Measurements from ENCODE around the gene METTL16. TPM values are rescaled to one million over a fixed set of nuclear protein-coding genes. Genes with fewer than 3 reads are reported as not detected.

METTL16 gene
- total and polyA plus RNA-seq, 4 donors: 4.1 to 8.9 (median 6.6) TPM

DNA sequence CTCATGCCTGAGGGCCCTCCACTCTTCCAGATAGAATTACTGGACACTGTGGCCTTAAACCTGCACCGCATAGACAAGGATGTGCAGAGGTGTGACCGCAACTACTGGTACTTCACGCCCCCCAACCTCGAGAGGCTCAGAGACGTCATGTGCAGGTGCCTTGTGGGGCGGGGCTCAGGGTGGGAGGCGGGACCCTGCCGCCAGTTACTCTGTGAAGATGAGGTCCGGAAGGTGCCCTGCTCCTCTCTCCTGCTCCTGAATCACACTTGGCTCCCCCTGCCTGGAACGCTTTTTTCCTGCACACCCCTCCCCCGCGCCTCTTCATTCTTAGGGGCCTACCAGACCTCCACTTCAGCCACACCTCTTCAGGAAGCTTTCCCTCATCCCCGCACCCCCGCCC lies 135.6 kb downstream of the METTL16 start:
- no peak for DNase-seq (ENCODE audit: low spot score)
- peaks cover 1 to 38% (median 6%) of the 10 kb centered on the region in 4 donors for H3K36me3 ChIP-seq (ENCODE audit: control insufficient read depth in 4 of 4, insufficient read depth in 3 of 4, low read depth in 1 of 4, low read length in 3 of 4)
- TF ChIP-seq TAF1 (conservative IDR thresholded peaks at IDR 0.05) (no peak), RAD21 (IDR thresholded peaks at IDR 0.05) (no peak), HNF4A (conservative IDR thresholded peaks at IDR 0.05) (no peak), EGR1 (IDR thresholded peaks at IDR 0.05; ENCODE audit: low read depth in 2 of 2) (no peak), YY1 (IDR thresholded peaks at IDR 0.05) (no peak), FOXA1 (IDR thresholded peaks at IDR 0.05) (no peak), FOXA2 (IDR thresholded peaks at IDR 0.05) (no peak), GABPA (IDR thresholded peaks at IDR 0.05 in 1 of 2, conservative IDR thresholded peaks at IDR 0.05 in 1 of 2) (no peak), JUND (IDR thresholded peaks at IDR 0.05) (no peak), RXRA (IDR thresholded peaks at IDR 0.05) (no peak), HNF4G (IDR thresholded peaks at IDR 0.05) (no peak), NR2F2 (IDR thresholded peaks at IDR 0.05) (no peak), SP1 (IDR thresholded peaks at IDR 0.05) (no peak)
- TF ChIP-seq, protein P1, sequence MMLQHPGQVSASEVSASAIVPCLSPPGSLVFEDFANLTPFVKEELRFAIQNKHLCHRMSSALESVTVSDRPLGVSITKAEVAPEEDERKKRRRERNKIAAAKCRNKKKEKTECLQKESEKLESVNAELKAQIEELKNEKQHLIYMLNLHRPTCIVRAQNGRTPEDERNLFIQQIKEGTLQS (IDR thresholded peaks at IDR 0.05): no peak
- TF ChIP-seq, protein P2, sequence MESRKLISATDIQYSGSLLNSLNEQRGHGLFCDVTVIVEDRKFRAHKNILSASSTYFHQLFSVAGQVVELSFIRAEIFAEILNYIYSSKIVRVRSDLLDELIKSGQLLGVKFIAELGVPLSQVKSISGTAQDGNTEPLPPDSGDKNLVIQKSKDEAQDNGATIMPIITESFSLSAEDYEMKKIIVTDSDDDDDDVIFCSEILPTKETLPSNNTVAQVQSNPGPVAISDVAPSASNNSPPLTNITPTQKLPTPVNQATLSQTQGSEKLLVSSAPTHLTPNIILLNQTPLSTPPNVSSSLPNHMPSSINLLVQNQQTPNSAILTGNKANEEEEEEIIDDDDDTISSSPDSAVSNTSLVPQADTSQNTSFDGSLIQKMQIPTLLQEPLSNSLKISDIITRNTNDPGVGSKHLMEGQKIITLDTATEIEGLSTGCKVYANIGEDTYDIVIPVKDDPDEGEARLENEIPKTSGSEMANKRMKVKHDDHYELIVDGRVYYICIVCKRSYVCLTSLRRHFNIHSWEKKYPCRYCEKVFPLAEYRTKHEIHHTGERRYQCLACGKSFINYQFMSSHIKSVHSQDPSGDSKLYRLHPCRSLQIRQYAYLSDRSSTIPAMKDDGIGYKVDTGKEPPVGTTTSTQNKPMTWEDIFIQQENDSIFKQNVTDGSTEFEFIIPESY (IDR thresholded peaks at IDR 0.05): no peak
- TF ChIP-seq, protein P3, sequence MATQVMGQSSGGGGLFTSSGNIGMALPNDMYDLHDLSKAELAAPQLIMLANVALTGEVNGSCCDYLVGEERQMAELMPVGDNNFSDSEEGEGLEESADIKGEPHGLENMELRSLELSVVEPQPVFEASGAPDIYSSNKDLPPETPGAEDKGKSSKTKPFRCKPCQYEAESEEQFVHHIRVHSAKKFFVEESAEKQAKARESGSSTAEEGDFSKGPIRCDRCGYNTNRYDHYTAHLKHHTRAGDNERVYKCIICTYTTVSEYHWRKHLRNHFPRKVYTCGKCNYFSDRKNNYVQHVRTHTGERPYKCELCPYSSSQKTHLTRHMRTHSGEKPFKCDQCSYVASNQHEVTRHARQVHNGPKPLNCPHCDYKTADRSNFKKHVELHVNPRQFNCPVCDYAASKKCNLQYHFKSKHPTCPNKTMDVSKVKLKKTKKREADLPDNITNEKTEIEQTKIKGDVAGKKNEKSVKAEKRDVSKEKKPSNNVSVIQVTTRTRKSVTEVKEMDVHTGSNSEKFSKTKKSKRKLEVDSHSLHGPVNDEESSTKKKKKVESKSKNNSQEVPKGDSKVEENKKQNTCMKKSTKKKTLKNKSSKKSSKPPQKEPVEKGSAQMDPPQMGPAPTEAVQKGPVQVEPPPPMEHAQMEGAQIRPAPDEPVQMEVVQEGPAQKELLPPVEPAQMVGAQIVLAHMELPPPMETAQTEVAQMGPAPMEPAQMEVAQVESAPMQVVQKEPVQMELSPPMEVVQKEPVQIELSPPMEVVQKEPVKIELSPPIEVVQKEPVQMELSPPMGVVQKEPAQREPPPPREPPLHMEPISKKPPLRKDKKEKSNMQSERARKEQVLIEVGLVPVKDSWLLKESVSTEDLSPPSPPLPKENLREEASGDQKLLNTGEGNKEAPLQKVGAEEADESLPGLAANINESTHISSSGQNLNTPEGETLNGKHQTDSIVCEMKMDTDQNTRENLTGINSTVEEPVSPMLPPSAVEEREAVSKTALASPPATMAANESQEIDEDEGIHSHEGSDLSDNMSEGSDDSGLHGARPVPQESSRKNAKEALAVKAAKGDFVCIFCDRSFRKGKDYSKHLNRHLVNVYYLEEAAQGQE (IDR thresholded peaks at IDR 0.05): no peak
- TF ChIP-seq, protein P4, sequence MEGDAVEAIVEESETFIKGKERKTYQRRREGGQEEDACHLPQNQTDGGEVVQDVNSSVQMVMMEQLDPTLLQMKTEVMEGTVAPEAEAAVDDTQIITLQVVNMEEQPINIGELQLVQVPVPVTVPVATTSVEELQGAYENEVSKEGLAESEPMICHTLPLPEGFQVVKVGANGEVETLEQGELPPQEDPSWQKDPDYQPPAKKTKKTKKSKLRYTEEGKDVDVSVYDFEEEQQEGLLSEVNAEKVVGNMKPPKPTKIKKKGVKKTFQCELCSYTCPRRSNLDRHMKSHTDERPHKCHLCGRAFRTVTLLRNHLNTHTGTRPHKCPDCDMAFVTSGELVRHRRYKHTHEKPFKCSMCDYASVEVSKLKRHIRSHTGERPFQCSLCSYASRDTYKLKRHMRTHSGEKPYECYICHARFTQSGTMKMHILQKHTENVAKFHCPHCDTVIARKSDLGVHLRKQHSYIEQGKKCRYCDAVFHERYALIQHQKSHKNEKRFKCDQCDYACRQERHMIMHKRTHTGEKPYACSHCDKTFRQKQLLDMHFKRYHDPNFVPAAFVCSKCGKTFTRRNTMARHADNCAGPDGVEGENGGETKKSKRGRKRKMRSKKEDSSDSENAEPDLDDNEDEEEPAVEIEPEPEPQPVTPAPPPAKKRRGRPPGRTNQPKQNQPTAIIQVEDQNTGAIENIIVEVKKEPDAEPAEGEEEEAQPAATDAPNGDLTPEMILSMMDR (IDR thresholded peaks at IDR 0.05; ENCODE audit: low read depth, low read length, missing input control): no peak
- TF ChIP-seq, protein P5, sequence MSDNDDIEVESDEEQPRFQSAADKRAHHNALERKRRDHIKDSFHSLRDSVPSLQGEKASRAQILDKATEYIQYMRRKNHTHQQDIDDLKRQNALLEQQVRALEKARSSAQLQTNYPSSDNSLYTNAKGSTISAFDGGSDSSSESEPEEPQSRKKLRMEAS (IDR thresholded peaks at IDR 0.05): no peak
- no peaks in the 10 kb centered on the region for H3K9me3 ChIP-seq (ENCODE audit: control insufficient read depth in 4 of 4, low read length in 3 of 4)
- H3K4me3 ChIP-seq (ENCODE audit: low read depth in 1 of 3, low read length in 3 of 3): no peak overlapping the region
- 96% methylated on average over 14 of the region's 14 CpGs for WGBS
- H3K4me1 ChIP-seq (ENCODE audit: control insufficient read depth in 4 of 4, insufficient read depth in 4 of 4, low read length in 3 of 4): peaks cover 0 to 4% (median 0%) of the 10 kb centered on the region in 4 donors
- no peaks in the 10 kb centered on the region for H3K27me3 ChIP-seq (ENCODE audit: control insufficient read depth in 4 of 4, insufficient read depth in 4 of 4, low read length in 3 of 4)
- no peak overlapping the region for H3K27ac ChIP-seq (ENCODE audit: low read depth in 1 of 2, low read length in 2 of 2)
- no peak overlapping the region for H3K9ac ChIP-seq (ENCODE audit: low read depth in 1 of 2, low read length in 2 of 2)
